NT2/D1 (cell line): ENCODE measurements around the gene RNF126.

Experiments used
- SUZ12 ChIP-seq: IDR thresholded peaks from 2 replicates; pipeline ENCODE4 v1.6.1; 2011; ENCODE audit not compliant: insufficient read length, insufficient read depth; ENCODE audit errors: extremely low read depth
- YY1 ChIP-seq: IDR thresholded peaks from 2 replicates; pipeline ENCODE4 v1.6.1; 2011; ENCODE audit not compliant: insufficient read length, insufficient read depth

GRCh38 chr19:610071-610800, 52.8 kb downstream of the RNF126 start:
- TF ChIP-seq YY1 (no peak), SUZ12 (no peak)
